SK-N-SH (cell line): Measurements from ENCODE around the gene MRPS22. TPM values are rescaled to one million over a fixed set of nuclear protein-coding genes. Genes with fewer than 3 reads are reported as not detected.

Source experiments
- CTCF ChIA-PET: fragments of 300-600, 350-600 bp; formaldehyde crosslinking; extraction: SDS; loops from one replicate; lab custom pipeline; 2021; lab: Yijun Ruan, JAX
- POLR2A ChIA-PET: fragments of 350-600 bp; sonication (Branson Sonifier 250); formaldehyde crosslinking; extraction: SDS; loops from one replicate; lab custom pipeline; 2020; ENCODE audit warnings: antibody characterized with exemption, inconsistent platforms; lab: Yijun Ruan, JAX
- DNase-seq: peaks from one replicate; pipeline ENCODE4 v3.0.0; 2012
- H2AFZ ChIP-seq: fragments of 200-600 bp; sonication (generic); 2 replicates; pipeline ENCODE4 v1.8.1; 2016; ENCODE audit warnings: antibody characterized with exemption, mild to moderate bottlenecking, low read depth
- H3F3A ChIP-seq: fragments of 200-600 bp; sonication (generic); replicated peaks from 2 replicates; pipeline ENCODE3; 2016; ENCODE audit warnings: antibody characterized with exemption, mild to moderate bottlenecking; ENCODE audit not compliant: insufficient read depth
- H3K27ac ChIP-seq, 2 experiments: fragments of 200-500 bp in 1 of 2; fragments of 200-600 bp in 1 of 2; sonication (Bioruptor generic) in 1 of 2; sonication (generic), shearing (Covaris generic) in 1 of 2; 2 replicates each; pipeline versions ENCODE4 v1.5.1 to v1.6.1; 2014 to 2016; ENCODE audit warnings: low read depth in 2 of 2, inconsistent platforms in 1 of 2, low read length in 1 of 2, mild to moderate bottlenecking in 1 of 2, mixed read lengths in 1 of 2
- H3K27me3 ChIP-seq: fragments of 200-600 bp; sonication (generic), shearing (Covaris generic); 2 replicates; pipeline ENCODE4 v1.6.1; 2016; ENCODE audit warnings: mixed run types; ENCODE audit not compliant: insufficient read depth
- H3K36me3 ChIP-seq, 2 experiments: fragments of 200-500 bp in 1 of 2; fragments of 200-600 bp in 1 of 2; sonication (Bioruptor generic) in 1 of 2; sonication (generic) in 1 of 2; replicated peaks in 1 of 2; 2 replicates each; pipeline versions ENCODE3 to v1.5.1; 2014 to 2016; ENCODE audit warnings: low read length in 1 of 2, mild to moderate bottlenecking in 1 of 2; ENCODE audit not compliant: insufficient read depth in 2 of 2, control insufficient read depth in 1 of 2
- H3K4me1 ChIP-seq, 2 experiments: fragments of 200-500 bp in 1 of 2; fragments of 200-600 bp in 1 of 2; sonication (Bioruptor generic) in 1 of 2; sonication (generic), shearing (Covaris generic) in 1 of 2; 2 replicates each; pipeline versions ENCODE4 v1.5.1 to v1.6.1; 2014 to 2016; ENCODE audit warnings: low read depth in 1 of 2, low read length in 1 of 2, mixed run types in 1 of 2; ENCODE audit not compliant: insufficient read depth in 2 of 2, control insufficient read depth in 1 of 2
- H3K4me2 ChIP-seq: fragments of 200-600 bp; sonication (generic), shearing (Covaris generic); 2 replicates; pipeline ENCODE4 v1.6.1; 2017; ENCODE audit warnings: mixed run types
- H3K4me3 ChIP-seq, 2 experiments: fragments of 200-500 bp in 1 of 2; fragments of 200-600 bp in 1 of 2; sonication (Bioruptor generic) in 1 of 2; sonication (generic), shearing (Covaris generic) in 1 of 2; 2 replicates each; pipeline versions ENCODE4 v1.5.1 to v1.8.1; 2014 to 2016; ENCODE audit warnings: low read depth in 2 of 2, inconsistent platforms in 1 of 2, low read length in 1 of 2, mild to moderate bottlenecking in 1 of 2, mixed read lengths in 1 of 2, moderate library complexity in 1 of 2
- H3K79me2 ChIP-seq: fragments of 200-600 bp; sonication (generic); 2 replicates; pipeline ENCODE4 v1.8.1; 2017; ENCODE audit warnings: mild to moderate bottlenecking; ENCODE audit not compliant: insufficient read depth
- H3K9ac ChIP-seq: fragments of 200-600 bp; sonication (generic); 2 replicates; pipeline ENCODE4 v1.6.1; 2017; ENCODE audit warnings: mixed run types
- H3K9me2 ChIP-seq: fragments of 200-600 bp; sonication (generic); 2 replicates; pipeline ENCODE4 v1.6.1; 2017; ENCODE audit warnings: mixed run types
- H3K9me3 ChIP-seq: fragments of 200-600 bp; sonication (generic); 2 replicates; pipeline ENCODE4 v1.6.1; 2017; ENCODE audit warnings: mixed run types, mild to moderate bottlenecking, moderate library complexity
- H4K20me1 ChIP-seq: fragments of 200-600 bp; sonication (generic); 2 replicates; pipeline ENCODE4 v1.6.1; 2017; ENCODE audit warnings: mild to moderate bottlenecking, mixed run types; ENCODE audit not compliant: insufficient read depth
- CHD2 ChIP-seq: fragments of 150-350 bp; IDR thresholded peaks from 2 replicates; pipeline ENCODE4 v1.6.1; 2018; ENCODE audit warnings: low read length; ENCODE audit not compliant: partially characterized antibody
- EZH2phosphoT487 ChIP-seq: fragments of 200-600 bp; sonication (generic); IDR thresholded peaks from 2 replicates; pipeline ENCODE4 v1.6.1; 2017; ENCODE audit warnings: low read depth, mixed run types, mild to moderate bottlenecking, antibody characterized with exemption, moderate library complexity, borderline replicate concordance
- FOSL2 ChIP-seq: IDR thresholded peaks from 2 replicates; pipeline ENCODE4 v1.4.0; 2012; ENCODE audit warnings: low read depth, mild to moderate bottlenecking, moderate library complexity, borderline replicate concordance
- FOXJ3 ChIP-seq: sonication (generic); formaldehyde crosslinking; IDR thresholded peaks from 2 replicates; pipeline ENCODE4 v1.5.1; 2020; ENCODE audit warnings: mild to moderate bottlenecking, missing genetic modification reagents
- FOXM1 ChIP-seq: IDR thresholded peaks from 2 replicates; pipeline ENCODE4 v1.4.0; 2012; ENCODE audit warnings: low read depth, mild to moderate bottlenecking
- GABPA ChIP-seq: IDR thresholded peaks from 2 replicates; pipeline ENCODE4 v1.4.0; 2012; ENCODE audit warnings: low read depth, mild to moderate bottlenecking
- IRF3 ChIP-seq: fragments of 150-350 bp; IDR thresholded peaks from 2 replicates; pipeline ENCODE4 v1.6.1; 2016; ENCODE audit warnings: mild to moderate bottlenecking, low read depth, low read length
- MXI1 ChIP-seq: IDR thresholded peaks from 2 replicates; pipeline ENCODE4 v1.6.1; 2012; ENCODE audit warnings: mild to moderate bottlenecking, low read depth, low read length, improper control_type of control experiment
- POLR2AphosphoS5 ChIP-seq: IDR thresholded peaks from 2 replicates; pipeline ENCODE4 v1.6.1; 2012; ENCODE audit warnings: low read depth, low read length
- RAD21 ChIP-seq: IDR thresholded peaks from 2 replicates; pipeline ENCODE4 v1.6.1; 2012; ENCODE audit warnings: mild to moderate bottlenecking, low read length
- RCOR1 ChIP-seq: fragments of 150-350 bp; IDR thresholded peaks from 2 replicates; pipeline ENCODE4 v1.6.1; 2017; ENCODE audit warnings: antibody characterized with exemption, low read length
- RFX5 ChIP-seq: IDR thresholded peaks from 2 replicates; pipeline ENCODE4 v1.6.1; 2012; ENCODE audit warnings: mild to moderate bottlenecking, improper control_type of control experiment, low read length
- SMC3 ChIP-seq: IDR thresholded peaks from 2 replicates; pipeline ENCODE4 v1.6.1; 2012; ENCODE audit warnings: low read depth, low read length, improper control_type of control experiment
- USF1 ChIP-seq: IDR thresholded peaks from 2 replicates; pipeline ENCODE4 v1.4.0; 2012; ENCODE audit warnings: low read depth, borderline replicate concordance
- USF2 ChIP-seq: fragments of 150-350 bp; IDR thresholded peaks from 2 replicates; pipeline ENCODE4 v1.6.1; 2017; ENCODE audit warnings: antibody characterized with exemption, low read length, low read depth, borderline replicate concordance
- polyA plus RNA-seq, 3 experiments: library from polyadenylated mRNA; depleted of rRNA; stranded (reverse); fragments of >200 nt; gene quantifications; 2 replicates each; pipeline ENCODE4 v1.2.3, GENCODE V29; 2012

Gene MRPS22
- polyA plus RNA-seq, 1 of the 3 experiments (the other 2 are of a cell fraction) = 50.6 TPM

GRCh38 chr3:139340784-139341183, 3.0 kb upstream of the MRPS22 start:
- no peak overlapping the region for H3K27ac ChIP-seq
- DNase-seq = no peak
- H3K4me1 ChIP-seq = peaks cover 9% of the 10 kb centered on the region in 2 experiments; a peak in 3 of 4 replicates
- no peaks in the 10 kb centered on the region for H3K36me3 ChIP-seq
- no peaks in the 10 kb centered on the region for H3F3A ChIP-seq
- CTCF ChIA-PET = interaction anchor here (1.0 to 2.5 kb wide), 3 partner anchors 12 to 229 kb away, joined by 4 to 11 read pairs (median 8); no protein-coding TSS in a partner anchor
- no peaks in the 10 kb centered on the region for H3K9me2 ChIP-seq
- TF ChIP-seq MXI1 (no peak), GABPA (no peak), RCOR1 (no peak), FOXJ3 (no peak), FOSL2 (no peak), USF1 (no peak)
- no peak overlapping the region for H3K9ac ChIP-seq
- POLR2A ChIA-PET = no interaction called here
- H3K4me2 ChIP-seq = no peak overlapping the region
- peaks cover 18% of the 10 kb centered on the region for H3K79me2 ChIP-seq
- H3K9me3 ChIP-seq = no peaks in the 10 kb centered on the region
- H3K4me3 ChIP-seq = no peak overlapping the region
- no peaks in the 10 kb centered on the region for H4K20me1 ChIP-seq
- no peak overlapping the region for H2AFZ ChIP-seq
- H3K27me3 ChIP-seq = no peaks in the 10 kb centered on the region

GRCh38 chr3:139342054-139342453, 1.8 kb upstream of the MRPS22 start:
- Histone ChIP-seq H3K79me2 (peaks cover 31% of the 10 kb centered on the region), H3K4me3 (no peak overlapping the region), H3F3A (no peaks in the 10 kb centered on the region), H3K9me3 (no peaks in the 10 kb centered on the region), H3K36me3 (peaks cover 0 to 8% of the 10 kb centered on the region in 2 experiments), H4K20me1 (no peaks in the 10 kb centered on the region), H3K4me1 (peaks cover 9 to 12% of the 10 kb centered on the region in 2 experiments; a peak in 3 of 4 replicates), H3K9me2 (no peaks in the 10 kb centered on the region), H3K4me2 (no peak overlapping the region), H3K9ac (no peak overlapping the region), H3K27me3 (no peaks in the 10 kb centered on the region), H2AFZ (no peak overlapping the region), H3K27ac (no peak overlapping the region)
- TF ChIP-seq EZH2phosphoT487 (no peak), RAD21 (no peak), FOSL2 (no peak), POLR2AphosphoS5 (no peak), USF2 (no peak), IRF3 (no peak), RFX5 (no peak), MXI1 (no peak), CHD2 (no peak), SMC3 (no peak), FOXM1 (no peak)
- no peak for DNase-seq
- POLR2A ChIA-PET = no interaction called here
- CTCF ChIA-PET = interaction anchor here (0.8 to 2.5 kb wide), 6 partner anchors 12 to 406 kb away, joined by 3 to 11 read pairs (median 3); no protein-coding TSS in a partner anchor
